Transverse colon (tissue), 3 donors: ENCODE results near the gene AGPS.

ENCODE experiments used
- CTCF ChIP-seq, 5 experiments: fragments of 200-600 bp in 3 of 5; fragments of 450-650 bp in 2 of 5; sonication (generic) in 3 of 5; IDR thresholded peaks; 1 replicate in 2 of 5; 2 replicates in 3 of 5; pipeline ENCODE4 v1.5.1; 2016 to 2017; ENCODE audit warnings: antibody characterized with exemption in 5 of 5, inconsistent platforms in 3 of 5, mild to moderate bottlenecking in 2 of 5, moderate library complexity in 1 of 5
- POLR2A ChIP-seq: fragments of 450-650 bp; IDR thresholded peaks from one replicate; pipeline ENCODE4 v1.6.1; 2016; ENCODE audit warnings: antibody characterized with exemption, mild to moderate bottlenecking, moderate library complexity

DNA sequence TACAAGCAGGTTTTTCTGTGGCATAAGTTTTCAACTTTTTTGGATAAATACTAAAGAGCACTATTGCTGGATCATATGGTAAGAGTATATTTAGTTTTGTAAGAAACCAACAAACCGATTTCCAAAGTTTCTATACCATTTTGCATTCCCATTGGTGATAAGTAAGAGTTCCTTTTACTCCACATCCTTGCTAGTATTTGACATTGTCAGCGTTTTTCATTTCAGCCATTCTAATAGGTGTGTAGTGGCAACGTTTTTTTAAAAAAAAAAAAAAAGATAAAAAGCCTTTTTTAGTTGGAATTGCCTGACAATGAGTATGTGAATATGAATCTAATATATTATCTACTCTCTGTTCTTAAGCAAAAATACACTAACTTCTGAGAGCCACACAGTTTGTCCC is 185.9 kb downstream of the AGPS start:
- TF ChIP-seq CTCF (IDR thresholded peaks at IDR 0.05) (no peak), POLR2A (no peak)
